Fibroblast of villous mesenchyme (primary cell): ENCODE data around the gene DEPDC4. TPM values are rescaled to one million over a fixed set of nuclear protein-coding genes. Genes with fewer than 3 reads are reported as not detected.
"Not testable (repeated sequence)": the region's sequence is repeated elsewhere in the genome, so short reads cannot be mapped to it uniquely, and the experiment has no call there.

ENCODE experiments used
- DNase-seq: peaks from one replicate; pipeline ENCODE4 v3.0.0-alpha.2; 2010; ENCODE audit warnings: low read depth
- H3K4me3 ChIP-seq: 2 replicates; pipeline ENCODE4 v1.5.1; 2011; ENCODE audit warnings: low read depth, mild to moderate bottlenecking, low read length
- CTCF ChIP-seq: IDR thresholded peaks from 2 replicates; pipeline ENCODE4 v1.5.1; 2012; ENCODE audit warnings: low read depth, mild to moderate bottlenecking, low read length; ENCODE audit not compliant: insufficient read depth
- total RNA-seq: library from RNA; depleted of rRNA; stranded (reverse); fragments of >200 nt; gene quantifications from 2 replicates; pipeline ENCODE4 v1.2.3, GENCODE V29; 2012

DEPDC4 gene
- total RNA-seq, 1 donor = 1.7 TPM

- peak; percentile 17 for DNase-seq
- TF ChIP-seq CTCF = no peak
- H3K4me3 ChIP-seq = peak overlapping the region; percentile 93
These were observed 2.1 kb upstream of the DEPDC4 start for GRCh38 chr12:100268835-100269564.

GRCh38 chr12:100267603-100268281 is 863 bp upstream of the DEPDC4 start:
- no peak for TF ChIP-seq CTCF
- DNase-seq = peak; percentile 40
- H3K4me3 ChIP-seq = peak overlapping the region; percentile 93

- no peak for DNase-seq
- TF ChIP-seq CTCF = no peak
- peak overlapping the region; percentile 93 for H3K4me3 ChIP-seq
These were observed 369 bp downstream of the DEPDC4 start for GRCh38 chr12:100266585-100266834.

- no peak for DNase-seq
- TF ChIP-seq CTCF = no peak
- peak overlapping the region; percentile 93 for H3K4me3 ChIP-seq
These were observed 921 bp downstream of the DEPDC4 start for GRCh38 chr12:100265732-100266584.

- H3K4me3 ChIP-seq, DNase-seq: not testable (repeated sequence)
These were observed 1.8 kb downstream of the DEPDC4 start for GRCh38 chr12:100265107-100265506.

- no peak for DNase-seq
- no peak overlapping the region for H3K4me3 ChIP-seq
- TF ChIP-seq CTCF = no peak
These were observed 3.7 kb downstream of the DEPDC4 start for GRCh38 chr12:100263131-100263530.

- no peak for TF ChIP-seq CTCF
- DNase-seq = no peak
- no peak overlapping the region for H3K4me3 ChIP-seq
These were observed 8.8 kb downstream of the DEPDC4 start for GRCh38 chr12:100258127-100258526.
